Nephron progenitor cell (in vitro differentiated cells): Measurements from ENCODE around the gene NPR2.

Experiments
- DNase-seq: peaks from one replicate; pipeline ENCODE4 v3.0.0; 2021
- H3K27ac Mint-ChIP-seq: 2 replicates; pipeline ENCODE4 v1.8.0; 2021; ENCODE audit warnings: mild to moderate bottlenecking, moderate library complexity, mixed read lengths
- H3K27me3 Mint-ChIP-seq: 2 replicates; pipeline ENCODE4 v1.8.0; 2021; ENCODE audit warnings: mild to moderate bottlenecking, low read depth, mixed read lengths; ENCODE audit not compliant: poor library complexity
- H3K36me3 Mint-ChIP-seq: 2 replicates; pipeline ENCODE4 v1.8.0; 2021; ENCODE audit warnings: low read depth, mixed read lengths
- H3K4me1 Mint-ChIP-seq: 2 replicates; pipeline ENCODE4 v1.8.0; 2021; ENCODE audit warnings: mixed read lengths
- H3K4me3 Mint-ChIP-seq: 2 replicates; pipeline ENCODE4 v1.8.0; 2021; ENCODE audit warnings: mild to moderate bottlenecking, moderate library complexity, mixed read lengths
- H3K9me3 Mint-ChIP-seq: 2 replicates; pipeline ENCODE4 v1.8.0; 2021; ENCODE audit warnings: mild to moderate bottlenecking, moderate library complexity, mixed read lengths
- CTCF ChIP-seq: fragments of 200-600 bp; sonication (generic); IDR thresholded peaks from 2 replicates; pipeline ENCODE4 v1.5.0; 2021; ENCODE audit warnings: antibody characterized with exemption

The NPR2 gene

DNA sequence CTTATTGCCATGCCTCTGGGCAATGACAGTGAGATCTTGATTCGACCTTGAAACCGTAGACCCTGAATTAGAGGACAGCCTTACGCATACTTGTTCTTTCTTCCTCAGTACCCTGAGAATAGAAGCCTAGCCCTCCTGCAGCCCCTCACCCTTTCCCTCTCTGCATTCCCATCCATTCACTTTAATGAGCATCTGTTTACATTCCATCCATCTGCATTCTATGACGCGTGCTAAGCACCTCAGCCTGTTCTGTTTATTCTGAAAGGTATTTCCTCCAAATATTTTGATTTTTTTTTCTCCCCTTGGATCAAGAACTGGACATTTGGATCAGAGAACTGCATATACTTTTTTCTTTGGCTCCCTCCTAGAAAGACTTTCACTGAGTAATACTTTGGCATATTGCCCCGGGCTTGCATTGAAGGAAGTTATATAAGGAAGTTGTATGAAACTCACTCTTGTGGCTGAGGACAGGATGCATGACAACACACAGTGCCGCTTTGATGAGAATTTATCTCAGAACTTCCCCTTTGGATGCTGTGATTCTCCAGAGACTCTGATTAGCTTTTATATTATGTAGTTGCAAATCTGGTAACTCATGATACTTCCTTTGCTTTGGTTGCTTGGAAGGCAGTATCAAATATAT is 53.4 kb downstream of the NPR2 start:
- no peak overlapping the region for H3K4me3 Mint-ChIP-seq
- peaks cover 45% of the 10 kb centered on the region for H3K27me3 Mint-ChIP-seq
- H3K27ac Mint-ChIP-seq, result no peak overlapping the region
- TF ChIP-seq CTCF, result no peak
- H3K36me3 Mint-ChIP-seq, result peaks cover 44% of the 10 kb centered on the region
- no peaks in the 10 kb centered on the region for H3K9me3 Mint-ChIP-seq
- no peak for DNase-seq
- H3K4me1 Mint-ChIP-seq, result peaks cover 7% of the 10 kb centered on the region

- no peaks in the 10 kb centered on the region for H3K9me3 Mint-ChIP-seq
- peaks cover 45% of the 10 kb centered on the region for H3K27me3 Mint-ChIP-seq
- peak; percentile 24 for DNase-seq
- peaks cover 7% of the 10 kb centered on the region for H3K4me1 Mint-ChIP-seq
- peaks cover 44% of the 10 kb centered on the region for H3K36me3 Mint-ChIP-seq
- no peak for TF ChIP-seq CTCF
- H3K27ac Mint-ChIP-seq, result no peak overlapping the region
- peak overlapping the region; percentile 48 for H3K4me3 Mint-ChIP-seq
These were observed 54.7 kb downstream of the NPR2 start for GRCh38 chr9:35845824-35846771.

GRCh38 chr9:35847792-35848572 is 56.6 kb downstream of the NPR2 start:
- Mint-ChIP-seq H3K4me3 (no peak overlapping the region), H3K9me3 (no peaks in the 10 kb centered on the region), H3K36me3 (peaks cover 51% of the 10 kb centered on the region), H3K4me1 (peaks cover 7% of the 10 kb centered on the region), H3K27me3 (peaks cover 52% of the 10 kb centered on the region), H3K27ac (no peak overlapping the region)
- no peak for DNase-seq
- no peak for TF ChIP-seq CTCF

DNA sequence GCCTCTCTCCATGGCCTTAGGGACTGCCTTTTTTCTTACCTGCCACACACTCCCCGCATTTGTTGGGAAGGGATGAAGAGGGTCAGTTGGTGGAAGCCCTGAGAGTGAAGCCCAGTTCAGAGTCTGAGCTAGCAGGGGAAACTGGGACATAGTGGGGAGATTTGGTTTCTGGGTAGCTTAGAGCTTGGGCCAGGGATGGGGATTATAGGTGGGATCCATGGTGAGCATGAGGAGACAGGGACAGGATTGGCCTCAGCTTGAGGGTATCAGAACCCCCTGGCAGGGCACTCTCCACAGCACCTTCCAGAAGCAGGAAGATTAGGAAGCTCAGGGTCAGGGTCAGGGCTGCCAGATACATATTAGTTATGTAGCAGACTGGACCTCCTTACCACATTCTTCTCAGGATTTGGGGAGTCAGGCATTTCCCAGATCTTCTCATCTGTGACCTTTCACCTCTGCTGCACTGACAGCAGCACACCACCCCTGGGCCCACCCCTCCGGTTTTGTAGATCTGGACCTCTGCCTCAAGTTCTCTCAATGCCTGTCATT is 61.0 kb downstream of the NPR2 start:
- no peak for TF ChIP-seq CTCF
- H3K27ac Mint-ChIP-seq, result no peak overlapping the region
- H3K4me1 Mint-ChIP-seq, result no peaks in the 10 kb centered on the region
- no peaks in the 10 kb centered on the region for H3K9me3 Mint-ChIP-seq
- no peak for DNase-seq
- H3K4me3 Mint-ChIP-seq, result no peak overlapping the region
- peaks cover 16% of the 10 kb centered on the region for H3K27me3 Mint-ChIP-seq
- peaks cover 25% of the 10 kb centered on the region for H3K36me3 Mint-ChIP-seq

DNA sequence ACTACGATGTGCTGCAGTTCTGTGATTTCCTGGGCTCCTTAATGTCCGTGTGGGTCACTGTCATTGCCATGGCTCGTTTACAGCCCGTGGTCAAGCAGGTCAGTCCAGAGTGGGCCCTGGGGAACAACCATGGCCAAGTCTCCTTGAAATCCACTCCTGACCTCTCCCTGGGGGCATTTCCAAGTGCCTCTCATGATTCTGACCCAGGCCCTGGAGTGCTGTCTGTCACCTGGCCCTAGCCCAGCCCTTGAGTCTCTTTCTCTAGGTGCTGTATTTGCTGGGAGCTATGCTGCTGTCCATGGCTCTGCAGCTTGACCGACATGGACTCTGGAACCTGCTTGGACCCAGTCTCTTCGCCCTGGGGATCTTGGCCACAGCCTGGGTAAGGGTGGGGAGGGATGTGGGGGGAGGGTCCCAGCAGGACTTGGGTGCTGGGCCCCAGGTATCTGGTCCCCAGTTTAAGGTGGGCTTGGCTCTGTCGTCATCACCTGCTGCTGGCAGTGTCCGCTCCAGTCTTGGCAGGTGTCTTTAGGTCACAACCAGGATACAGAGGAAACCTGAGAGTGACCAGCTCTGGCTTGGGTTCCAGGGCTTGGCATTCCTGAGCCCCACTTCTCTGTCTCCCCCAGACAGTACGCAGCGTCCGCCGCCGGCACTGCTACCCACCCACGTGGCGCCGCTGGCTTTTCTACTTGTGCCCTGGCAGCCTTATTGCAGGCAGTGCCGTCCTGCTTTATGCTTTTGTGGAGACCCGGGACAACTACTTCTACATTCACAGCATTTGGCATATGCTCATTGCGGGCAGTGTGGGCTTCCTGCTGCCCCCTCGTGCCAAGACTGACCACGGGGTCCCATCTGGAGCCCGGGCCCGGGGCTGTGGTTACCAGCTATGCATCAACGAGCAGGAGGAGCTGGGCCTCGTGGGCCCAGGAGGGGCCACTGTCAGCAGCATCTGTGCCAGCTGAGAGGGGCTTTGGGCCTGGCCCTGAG is 61.8 kb downstream of the NPR2 start:
- Mint-ChIP-seq H3K4me3 (no peak overlapping the region), H3K27me3 (peaks cover 10% of the 10 kb centered on the region), H3K27ac (no peak overlapping the region), H3K36me3 (peaks cover 17% of the 10 kb centered on the region), H3K9me3 (no peaks in the 10 kb centered on the region), H3K4me1 (no peaks in the 10 kb centered on the region)
- TF ChIP-seq CTCF, result no peak
- DNase-seq, result no peak
